SK-N-SH (cell line): ENCODE results near the gene NCOA5.

Experiments used
- CHD2 ChIP-seq: fragments of 150-350 bp; IDR thresholded peaks from 2 replicates; pipeline ENCODE4 v1.6.1; 2018; ENCODE audit warnings: low read length; ENCODE audit not compliant: partially characterized antibody
- EP300 ChIP-seq, 2 experiments: IDR thresholded peaks; 2 replicates each; pipeline versions ENCODE4 v1.4.0 to v1.6.1; 2012; ENCODE audit warnings: borderline replicate concordance in 1 of 2, low read depth in 1 of 2, low read length in 1 of 2
- EZH2phosphoT487 ChIP-seq: fragments of 200-600 bp; sonication (generic); IDR thresholded peaks from 2 replicates; pipeline ENCODE4 v1.6.1; 2017; ENCODE audit warnings: low read depth, mixed run types, mild to moderate bottlenecking, antibody characterized with exemption, moderate library complexity, borderline replicate concordance
- FOXJ3 ChIP-seq: sonication (generic); formaldehyde crosslinking; IDR thresholded peaks from 2 replicates; pipeline ENCODE4 v1.5.1; 2020; ENCODE audit warnings: mild to moderate bottlenecking, missing genetic modification reagents
- NRF1 ChIP-seq: IDR thresholded peaks from 2 replicates; pipeline ENCODE4 v1.6.1; 2012; ENCODE audit warnings: low read depth, mild to moderate bottlenecking, low read length
- RAD21 ChIP-seq: IDR thresholded peaks from 2 replicates; pipeline ENCODE4 v1.6.1; 2012; ENCODE audit warnings: mild to moderate bottlenecking, low read length
- SMC3 ChIP-seq: IDR thresholded peaks from 2 replicates; pipeline ENCODE4 v1.6.1; 2012; ENCODE audit warnings: low read depth, low read length, improper control_type of control experiment
- YY1 ChIP-seq: IDR thresholded peaks from 2 replicates; pipeline ENCODE4 v1.4.0; 2012; ENCODE audit warnings: low read depth, mild to moderate bottlenecking
- TF ChIP-seq, protein P1 (sequence below): fragments of 200-600 bp; sonication (generic); IDR thresholded peaks from 2 replicates; pipeline ENCODE4 v1.6.1; 2017; ENCODE audit warnings: antibody characterized with exemption, mild to moderate bottlenecking, moderate library complexity
- TF ChIP-seq, protein P2 (sequence below): IDR thresholded peaks from 2 replicates; pipeline ENCODE4 v1.4.0; 2012; ENCODE audit warnings: low read depth, borderline replicate concordance
- TF ChIP-seq, protein P3 (sequence below): IDR thresholded peaks from 2 replicates; pipeline ENCODE4; 2012
- TF ChIP-seq, protein P4 (sequence below): IDR thresholded peaks from 2 replicates; pipeline ENCODE4 v1.6.1; 2012; ENCODE audit warnings: mild to moderate bottlenecking, low read depth, low read length, moderate library complexity
- TF ChIP-seq, protein P5 (sequence below): fragments of 150-350 bp; IDR thresholded peaks from 2 replicates; pipeline ENCODE4 v1.6.1; 2017; ENCODE audit warnings: antibody characterized with exemption, low read length, low read depth, borderline replicate concordance

DNA sequence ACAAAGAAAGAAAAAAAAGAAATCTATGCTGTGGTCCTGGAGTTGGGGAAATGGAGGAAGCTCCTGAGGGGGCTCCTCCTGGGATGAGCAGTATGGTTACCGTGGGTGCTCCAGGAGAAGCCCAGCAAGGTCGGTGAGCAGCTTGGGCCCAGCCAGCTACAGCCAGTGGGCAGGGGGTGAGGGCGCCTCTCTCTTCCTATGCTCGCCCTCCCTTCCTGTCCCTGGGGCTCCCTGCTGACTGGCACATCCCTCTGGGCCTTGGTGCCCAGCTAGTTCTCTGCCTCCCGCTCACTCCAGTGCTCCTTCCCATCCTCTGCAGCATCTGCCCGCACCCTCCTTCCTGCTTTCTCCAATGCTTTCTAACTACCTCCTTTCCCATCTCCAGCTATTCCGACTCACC lies 45.0 kb upstream of the NCOA5 start:
- TF ChIP-seq, protein P1, sequence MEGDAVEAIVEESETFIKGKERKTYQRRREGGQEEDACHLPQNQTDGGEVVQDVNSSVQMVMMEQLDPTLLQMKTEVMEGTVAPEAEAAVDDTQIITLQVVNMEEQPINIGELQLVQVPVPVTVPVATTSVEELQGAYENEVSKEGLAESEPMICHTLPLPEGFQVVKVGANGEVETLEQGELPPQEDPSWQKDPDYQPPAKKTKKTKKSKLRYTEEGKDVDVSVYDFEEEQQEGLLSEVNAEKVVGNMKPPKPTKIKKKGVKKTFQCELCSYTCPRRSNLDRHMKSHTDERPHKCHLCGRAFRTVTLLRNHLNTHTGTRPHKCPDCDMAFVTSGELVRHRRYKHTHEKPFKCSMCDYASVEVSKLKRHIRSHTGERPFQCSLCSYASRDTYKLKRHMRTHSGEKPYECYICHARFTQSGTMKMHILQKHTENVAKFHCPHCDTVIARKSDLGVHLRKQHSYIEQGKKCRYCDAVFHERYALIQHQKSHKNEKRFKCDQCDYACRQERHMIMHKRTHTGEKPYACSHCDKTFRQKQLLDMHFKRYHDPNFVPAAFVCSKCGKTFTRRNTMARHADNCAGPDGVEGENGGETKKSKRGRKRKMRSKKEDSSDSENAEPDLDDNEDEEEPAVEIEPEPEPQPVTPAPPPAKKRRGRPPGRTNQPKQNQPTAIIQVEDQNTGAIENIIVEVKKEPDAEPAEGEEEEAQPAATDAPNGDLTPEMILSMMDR = no peak
- TF ChIP-seq FOXJ3 (CRISPR knock-in tag) = no peak
- no peak for TF ChIP-seq EZH2phosphoT487
- TF ChIP-seq CHD2 = no peak
- TF ChIP-seq, protein P2, sequence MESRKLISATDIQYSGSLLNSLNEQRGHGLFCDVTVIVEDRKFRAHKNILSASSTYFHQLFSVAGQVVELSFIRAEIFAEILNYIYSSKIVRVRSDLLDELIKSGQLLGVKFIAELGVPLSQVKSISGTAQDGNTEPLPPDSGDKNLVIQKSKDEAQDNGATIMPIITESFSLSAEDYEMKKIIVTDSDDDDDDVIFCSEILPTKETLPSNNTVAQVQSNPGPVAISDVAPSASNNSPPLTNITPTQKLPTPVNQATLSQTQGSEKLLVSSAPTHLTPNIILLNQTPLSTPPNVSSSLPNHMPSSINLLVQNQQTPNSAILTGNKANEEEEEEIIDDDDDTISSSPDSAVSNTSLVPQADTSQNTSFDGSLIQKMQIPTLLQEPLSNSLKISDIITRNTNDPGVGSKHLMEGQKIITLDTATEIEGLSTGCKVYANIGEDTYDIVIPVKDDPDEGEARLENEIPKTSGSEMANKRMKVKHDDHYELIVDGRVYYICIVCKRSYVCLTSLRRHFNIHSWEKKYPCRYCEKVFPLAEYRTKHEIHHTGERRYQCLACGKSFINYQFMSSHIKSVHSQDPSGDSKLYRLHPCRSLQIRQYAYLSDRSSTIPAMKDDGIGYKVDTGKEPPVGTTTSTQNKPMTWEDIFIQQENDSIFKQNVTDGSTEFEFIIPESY = no peak
- no peak for TF ChIP-seq RAD21
- TF ChIP-seq, protein P3, sequence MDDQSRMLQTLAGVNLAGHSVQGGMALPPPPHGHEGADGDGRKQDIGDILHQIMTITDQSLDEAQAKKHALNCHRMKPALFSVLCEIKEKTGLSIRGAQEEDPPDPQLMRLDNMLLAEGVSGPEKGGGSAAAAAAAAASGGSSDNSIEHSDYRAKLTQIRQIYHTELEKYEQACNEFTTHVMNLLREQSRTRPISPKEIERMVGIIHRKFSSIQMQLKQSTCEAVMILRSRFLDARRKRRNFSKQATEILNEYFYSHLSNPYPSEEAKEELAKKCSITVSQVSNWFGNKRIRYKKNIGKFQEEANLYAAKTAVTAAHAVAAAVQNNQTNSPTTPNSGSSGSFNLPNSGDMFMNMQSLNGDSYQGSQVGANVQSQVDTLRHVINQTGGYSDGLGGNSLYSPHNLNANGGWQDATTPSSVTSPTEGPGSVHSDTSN = no peak
- TF ChIP-seq, protein P4, sequence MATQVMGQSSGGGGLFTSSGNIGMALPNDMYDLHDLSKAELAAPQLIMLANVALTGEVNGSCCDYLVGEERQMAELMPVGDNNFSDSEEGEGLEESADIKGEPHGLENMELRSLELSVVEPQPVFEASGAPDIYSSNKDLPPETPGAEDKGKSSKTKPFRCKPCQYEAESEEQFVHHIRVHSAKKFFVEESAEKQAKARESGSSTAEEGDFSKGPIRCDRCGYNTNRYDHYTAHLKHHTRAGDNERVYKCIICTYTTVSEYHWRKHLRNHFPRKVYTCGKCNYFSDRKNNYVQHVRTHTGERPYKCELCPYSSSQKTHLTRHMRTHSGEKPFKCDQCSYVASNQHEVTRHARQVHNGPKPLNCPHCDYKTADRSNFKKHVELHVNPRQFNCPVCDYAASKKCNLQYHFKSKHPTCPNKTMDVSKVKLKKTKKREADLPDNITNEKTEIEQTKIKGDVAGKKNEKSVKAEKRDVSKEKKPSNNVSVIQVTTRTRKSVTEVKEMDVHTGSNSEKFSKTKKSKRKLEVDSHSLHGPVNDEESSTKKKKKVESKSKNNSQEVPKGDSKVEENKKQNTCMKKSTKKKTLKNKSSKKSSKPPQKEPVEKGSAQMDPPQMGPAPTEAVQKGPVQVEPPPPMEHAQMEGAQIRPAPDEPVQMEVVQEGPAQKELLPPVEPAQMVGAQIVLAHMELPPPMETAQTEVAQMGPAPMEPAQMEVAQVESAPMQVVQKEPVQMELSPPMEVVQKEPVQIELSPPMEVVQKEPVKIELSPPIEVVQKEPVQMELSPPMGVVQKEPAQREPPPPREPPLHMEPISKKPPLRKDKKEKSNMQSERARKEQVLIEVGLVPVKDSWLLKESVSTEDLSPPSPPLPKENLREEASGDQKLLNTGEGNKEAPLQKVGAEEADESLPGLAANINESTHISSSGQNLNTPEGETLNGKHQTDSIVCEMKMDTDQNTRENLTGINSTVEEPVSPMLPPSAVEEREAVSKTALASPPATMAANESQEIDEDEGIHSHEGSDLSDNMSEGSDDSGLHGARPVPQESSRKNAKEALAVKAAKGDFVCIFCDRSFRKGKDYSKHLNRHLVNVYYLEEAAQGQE = no peak
- TF ChIP-seq EP300 (IDR thresholded peaks at IDR 0.05; ENCODE audit: borderline replicate concordance in 1 of 2, low read depth in 1 of 2, low read length in 1 of 2) = no peak
- TF ChIP-seq YY1 = no peak
- TF ChIP-seq, protein P5, sequence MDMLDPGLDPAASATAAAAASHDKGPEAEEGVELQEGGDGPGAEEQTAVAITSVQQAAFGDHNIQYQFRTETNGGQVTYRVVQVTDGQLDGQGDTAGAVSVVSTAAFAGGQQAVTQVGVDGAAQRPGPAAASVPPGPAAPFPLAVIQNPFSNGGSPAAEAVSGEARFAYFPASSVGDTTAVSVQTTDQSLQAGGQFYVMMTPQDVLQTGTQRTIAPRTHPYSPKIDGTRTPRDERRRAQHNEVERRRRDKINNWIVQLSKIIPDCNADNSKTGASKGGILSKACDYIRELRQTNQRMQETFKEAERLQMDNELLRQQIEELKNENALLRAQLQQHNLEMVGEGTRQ = no peak
- no peak for TF ChIP-seq NRF1
- no peak for TF ChIP-seq SMC3
